GM18498 (cell line): Measurements from ENCODE around the gene OR1A1.
"Not testable (repeated sequence)": the region's sequence is repeated elsewhere in the genome, so short reads cannot be mapped to it uniquely, and the experiment has no call there.

ENCODE experiments used
- ATAC-seq: cut with Tn5 transposase; IDR thresholded peaks from one replicate; pipeline ENCODE4 v1.9.1; 2021; ENCODE audit warnings: mild to moderate bottlenecking, moderate library complexity; ENCODE audit not compliant: unreplicated experiment

OR1A1 gene, protein sequence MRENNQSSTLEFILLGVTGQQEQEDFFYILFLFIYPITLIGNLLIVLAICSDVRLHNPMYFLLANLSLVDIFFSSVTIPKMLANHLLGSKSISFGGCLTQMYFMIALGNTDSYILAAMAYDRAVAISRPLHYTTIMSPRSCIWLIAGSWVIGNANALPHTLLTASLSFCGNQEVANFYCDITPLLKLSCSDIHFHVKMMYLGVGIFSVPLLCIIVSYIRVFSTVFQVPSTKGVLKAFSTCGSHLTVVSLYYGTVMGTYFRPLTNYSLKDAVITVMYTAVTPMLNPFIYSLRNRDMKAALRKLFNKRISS

DNA sequence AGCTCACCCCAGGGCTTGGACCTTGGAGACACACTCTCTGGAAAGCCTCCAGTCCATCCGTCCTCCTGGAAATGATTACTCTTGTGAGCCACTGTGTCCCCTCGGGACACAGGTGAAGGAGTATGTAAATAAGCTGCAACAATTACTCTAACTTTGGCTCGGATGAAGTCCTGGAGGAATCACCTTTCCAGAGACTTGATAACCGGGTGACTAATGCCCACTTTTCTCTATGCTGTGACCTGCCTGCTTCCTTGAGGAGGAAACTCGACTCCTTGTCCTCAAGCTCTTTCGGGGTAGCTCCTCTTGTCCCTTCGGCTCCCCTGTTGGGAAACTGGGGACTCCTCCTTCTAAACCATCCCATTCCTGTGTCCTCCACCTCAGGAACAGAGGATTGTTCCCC lies at the start of gene OR1A1:
OR1A1 (plus strand) TSS at position 301 of the 400 bp plus-strand sequence. CDS start 7,954 bp downstream, outside the sequence.
- ATAC-seq = no peak

DNA sequence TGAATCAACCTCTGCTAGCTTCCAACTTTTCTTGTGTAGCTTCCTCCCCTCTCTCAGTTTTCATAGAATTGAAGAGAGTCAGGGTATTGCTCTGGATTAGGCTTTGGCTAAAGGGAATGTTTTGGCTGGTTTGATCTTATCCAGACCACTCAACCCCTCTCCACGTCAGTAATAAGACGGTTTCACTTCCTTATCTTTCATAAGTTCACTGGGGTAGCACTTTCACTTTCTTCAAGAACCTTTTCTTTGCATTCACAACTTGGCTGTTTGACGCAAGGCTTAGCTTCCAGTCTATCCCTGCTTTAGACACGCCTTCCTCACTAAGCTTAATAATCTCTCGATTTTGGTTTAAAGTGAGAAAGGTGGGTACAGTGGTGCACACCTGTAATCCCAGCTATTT lies 39.9 kb upstream of the OR1A1 start:
- ATAC-seq = no peak

DNA sequence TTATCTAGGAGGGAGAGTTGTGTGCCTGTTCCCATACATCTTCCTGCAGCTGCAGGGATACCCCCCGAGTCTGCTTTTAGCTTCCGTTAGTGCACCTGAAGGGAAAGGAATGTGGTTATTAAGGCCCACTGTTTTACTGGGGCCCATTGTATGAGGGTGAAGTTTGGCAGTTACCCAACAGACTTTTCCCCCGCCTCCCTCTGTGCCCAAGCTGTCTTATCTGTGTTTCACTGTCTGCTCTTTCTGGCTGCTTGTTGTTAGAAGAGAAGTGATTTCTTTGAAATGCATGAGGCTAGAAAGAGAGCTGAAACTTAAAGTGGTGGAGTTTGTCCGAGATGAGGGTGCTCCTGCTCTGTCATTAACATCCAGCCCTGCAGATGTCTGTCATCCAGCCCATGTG lies 17.5 kb upstream of the OR1A1 start:
- ATAC-seq = no peak

DNA sequence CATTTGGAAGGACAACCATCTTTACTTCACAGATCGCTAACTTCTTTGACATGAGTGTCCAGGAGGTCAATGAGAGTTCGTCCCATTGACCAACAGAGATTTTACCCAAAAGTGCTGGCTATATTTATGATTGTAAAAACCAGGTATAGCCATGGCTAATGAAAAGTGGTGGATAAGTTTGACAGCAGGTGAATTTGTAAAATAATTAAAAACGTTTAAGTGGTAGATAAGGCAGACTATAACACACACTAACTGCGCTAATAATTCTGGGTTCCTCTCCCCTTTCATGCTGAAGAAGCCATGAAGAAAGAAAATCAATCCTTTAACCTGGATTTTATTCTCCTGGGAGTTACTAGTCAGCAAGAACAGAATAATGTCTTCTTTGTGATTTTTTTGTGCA lies 10.2 kb upstream of the OR1A1 start, which contains the start of gene OR1A2:
OR1A2 (plus strand) TSS at position 301 of the 400 bp plus-strand sequence; CDS start at position 301, 0 bp downstream.
- ATAC-seq = no peak

DNA sequence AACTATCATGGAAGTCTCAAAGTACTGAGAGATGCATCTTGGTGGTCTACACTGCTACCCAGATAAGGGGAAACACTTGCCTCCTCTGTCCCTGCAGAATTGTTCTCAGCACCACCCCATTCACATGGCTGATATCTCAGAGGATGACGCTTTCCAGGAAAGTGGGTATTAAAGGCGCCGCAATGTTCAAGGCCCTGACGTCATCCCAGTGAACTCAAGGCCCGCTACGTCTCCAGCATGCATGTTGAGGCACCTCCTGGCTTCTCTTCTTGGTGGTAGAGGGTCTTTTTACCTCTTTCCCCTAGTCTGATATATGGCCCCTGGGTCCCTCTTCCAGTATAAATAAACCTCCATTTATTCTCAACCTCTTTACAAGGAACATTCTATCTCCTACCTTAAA lies 1.0 kb downstream of the OR1A1 start:
- no peak for ATAC-seq

DNA sequence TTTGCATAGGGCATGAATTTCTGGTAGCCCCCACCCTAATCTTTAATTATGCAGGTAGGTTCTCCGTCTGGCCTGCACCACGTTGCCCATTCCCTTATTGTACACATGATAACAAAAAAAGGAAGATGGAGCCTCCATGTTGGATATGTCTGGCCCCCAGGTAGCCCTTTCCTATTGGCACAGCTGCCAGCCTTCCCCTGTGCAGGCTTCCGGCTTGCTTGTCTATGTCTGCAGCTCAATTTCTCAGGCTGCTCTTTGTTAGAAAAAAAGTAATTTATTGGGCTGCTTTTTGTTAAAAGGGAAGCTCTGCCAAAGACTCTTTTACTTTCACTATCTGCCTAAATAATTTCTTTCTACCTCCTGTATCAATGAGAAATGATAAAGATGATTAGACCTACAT lies 5.5 kb downstream of the OR1A1 start:
- ATAC-seq = no peak

DNA sequence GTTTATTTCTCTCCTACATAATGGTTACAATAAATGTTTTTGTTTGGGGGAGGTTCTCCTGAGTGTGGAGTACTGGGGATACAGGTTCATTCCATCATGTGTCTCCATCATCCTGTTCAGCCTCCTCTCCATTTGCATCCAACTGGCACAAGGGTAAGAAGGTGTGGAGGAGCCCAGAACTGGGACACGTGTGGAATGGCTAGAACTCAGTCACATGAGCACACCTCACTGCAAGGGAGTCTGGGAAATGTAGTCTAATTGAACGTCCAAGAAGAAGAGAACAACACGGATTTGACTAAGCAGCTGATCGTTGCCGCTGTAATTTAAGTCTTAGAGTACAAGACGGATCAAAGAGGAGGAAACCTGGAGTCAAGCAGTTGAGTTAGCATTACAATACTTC lies 6.1 kb downstream of the OR1A1 start:
- ATAC-seq = no peak

DNA sequence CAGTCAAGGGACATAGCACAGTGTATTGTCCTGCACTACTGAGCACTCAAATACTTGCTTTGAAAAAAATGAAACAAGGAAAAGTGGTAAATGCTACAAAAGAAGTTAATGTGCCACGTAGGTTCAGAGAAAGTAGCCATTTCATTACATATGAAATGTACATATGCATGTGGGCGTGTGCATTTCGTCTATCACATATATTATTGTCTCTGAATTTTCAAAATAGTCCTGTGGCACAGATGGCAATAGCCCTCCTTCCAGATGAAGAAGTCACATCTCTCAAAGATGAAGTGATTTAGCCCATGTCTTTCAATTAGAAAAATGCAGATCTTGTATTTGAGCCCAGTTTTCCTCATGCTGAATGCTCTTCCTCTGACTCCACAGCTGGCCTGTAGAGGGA lies 12.5 kb downstream of the OR1A1 start:
- not testable (repeated sequence) for ATAC-seq

DNA sequence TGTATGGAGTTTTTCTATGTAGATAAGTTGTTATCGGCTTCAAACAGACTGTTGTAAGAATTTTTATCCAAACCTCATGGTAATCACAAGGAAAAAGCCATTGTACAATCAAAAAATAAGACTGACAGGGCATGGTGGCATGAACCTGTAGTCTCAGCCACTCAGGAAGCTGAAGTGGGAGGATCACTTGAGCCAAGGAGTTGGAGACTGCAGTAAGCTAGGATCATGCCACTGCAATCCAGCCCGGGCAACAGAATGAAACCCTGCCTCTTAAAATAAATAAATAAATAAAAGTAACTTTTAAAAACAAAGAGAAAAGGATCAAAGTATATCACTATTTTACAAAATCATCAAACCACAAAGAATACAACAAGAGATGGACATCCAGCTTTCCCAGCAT lies 14.4 kb downstream of the OR1A1 start:
- no peak for ATAC-seq

DNA sequence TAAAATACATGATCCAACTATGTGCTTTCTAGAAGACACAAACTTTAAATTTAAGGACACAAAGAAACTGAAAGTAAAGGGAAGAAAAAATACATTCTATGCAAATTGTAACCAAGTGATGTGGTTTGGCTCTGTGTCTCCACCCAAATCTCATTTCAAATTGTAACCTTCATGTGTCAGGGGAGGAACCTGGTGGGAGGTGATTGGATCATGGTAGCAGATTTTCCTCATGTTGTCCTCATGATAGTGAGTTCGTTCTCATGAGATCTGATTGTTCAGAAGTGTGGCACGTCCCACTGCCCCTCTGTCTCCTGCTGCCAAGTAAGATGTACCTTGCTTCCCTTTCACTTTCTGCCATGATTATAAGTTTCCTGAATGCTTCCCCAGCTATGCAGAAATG lies 15.0 kb downstream of the OR1A1 start:
- ATAC-seq = no peak

DNA sequence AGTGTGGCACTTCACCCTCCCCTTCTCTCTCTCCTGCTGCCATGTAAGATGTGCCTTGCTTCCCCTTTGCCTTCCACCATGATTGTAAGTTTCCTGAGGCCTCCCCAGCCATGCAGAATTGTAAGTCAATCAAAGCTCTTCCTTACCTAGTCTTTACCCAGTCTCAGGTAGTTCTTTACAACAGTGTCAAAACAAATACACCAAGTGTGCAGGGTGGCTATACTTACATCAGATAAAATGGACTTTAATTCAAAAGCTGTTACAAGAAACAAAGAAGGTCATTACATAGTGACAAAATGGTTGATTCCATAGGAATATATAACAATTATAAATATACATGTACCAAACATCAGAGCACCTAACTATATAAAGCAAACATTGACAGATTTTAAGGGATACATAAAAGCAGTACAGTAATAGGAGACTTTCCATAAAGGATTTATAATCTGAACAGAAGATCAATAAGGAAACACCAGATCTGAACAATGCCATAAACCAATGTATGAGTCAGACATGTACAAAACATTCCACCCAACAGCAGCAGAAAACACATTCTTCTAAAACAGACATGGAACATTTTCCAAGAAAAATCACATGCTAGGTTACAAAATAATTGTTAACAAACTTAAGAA lies 17.4 kb downstream of the OR1A1 start:
- not testable (repeated sequence) for ATAC-seq

DNA sequence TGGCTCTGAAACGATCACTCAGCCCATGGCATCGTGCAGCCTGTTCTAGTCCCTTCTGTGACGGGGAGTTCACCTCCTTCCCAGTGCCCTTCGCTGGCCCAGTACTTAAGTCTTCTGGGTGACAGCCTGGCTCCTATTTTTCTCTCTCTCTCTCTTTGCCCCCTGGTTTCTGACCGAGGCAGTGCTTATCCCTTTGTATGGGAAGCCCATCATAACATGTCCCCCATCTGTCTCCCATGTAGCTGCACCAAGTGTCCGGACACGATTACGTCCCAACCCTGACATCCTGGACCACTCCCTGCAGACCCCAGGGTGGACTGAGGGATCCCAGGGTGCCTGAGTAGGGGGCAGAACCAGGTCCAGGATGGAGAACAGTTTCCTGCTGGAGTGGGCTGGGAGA lies 24.8 kb downstream of the OR1A1 start:
- not testable (repeated sequence) for ATAC-seq

DNA sequence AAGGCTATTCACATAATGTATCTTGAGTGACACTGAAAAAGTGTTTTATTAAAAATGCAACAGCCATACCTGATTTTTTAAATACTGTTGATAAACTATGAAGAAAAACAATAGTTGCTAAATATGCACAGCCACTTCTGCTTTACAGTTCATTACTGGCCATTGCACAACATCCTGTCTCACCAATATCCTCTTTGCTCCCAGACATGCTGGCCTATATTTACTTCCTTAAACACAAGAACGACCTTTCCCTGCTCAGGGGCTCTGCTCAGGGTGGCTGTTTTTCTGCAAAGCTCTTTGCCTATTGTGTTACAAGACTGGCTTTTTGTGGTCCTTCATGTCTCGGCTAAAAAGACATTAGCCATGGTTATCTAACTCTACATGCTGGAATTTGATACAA lies 31.2 kb downstream of the OR1A1 start:
- not testable (repeated sequence) for ATAC-seq

DNA sequence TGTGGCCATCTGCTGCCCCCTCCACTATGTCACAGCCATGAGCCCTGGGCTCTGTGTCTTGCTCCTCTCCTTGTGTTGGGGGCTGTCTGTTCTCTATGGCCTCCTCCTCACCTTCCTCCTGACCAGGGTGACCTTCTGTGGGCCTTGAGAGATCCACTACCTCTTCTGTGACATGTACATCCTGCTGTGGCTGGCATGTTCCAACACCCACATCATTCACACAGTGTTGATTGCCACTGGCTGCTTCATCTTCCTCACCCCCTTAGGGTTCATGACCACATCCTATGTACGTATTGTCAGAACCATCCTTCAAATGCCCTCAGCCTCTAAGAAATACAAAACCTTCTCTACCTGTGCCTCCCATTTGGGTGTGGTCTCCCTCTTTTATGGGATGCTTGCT lies 33.6 kb downstream of the OR1A1 start:
- not testable (repeated sequence) for ATAC-seq

DNA sequence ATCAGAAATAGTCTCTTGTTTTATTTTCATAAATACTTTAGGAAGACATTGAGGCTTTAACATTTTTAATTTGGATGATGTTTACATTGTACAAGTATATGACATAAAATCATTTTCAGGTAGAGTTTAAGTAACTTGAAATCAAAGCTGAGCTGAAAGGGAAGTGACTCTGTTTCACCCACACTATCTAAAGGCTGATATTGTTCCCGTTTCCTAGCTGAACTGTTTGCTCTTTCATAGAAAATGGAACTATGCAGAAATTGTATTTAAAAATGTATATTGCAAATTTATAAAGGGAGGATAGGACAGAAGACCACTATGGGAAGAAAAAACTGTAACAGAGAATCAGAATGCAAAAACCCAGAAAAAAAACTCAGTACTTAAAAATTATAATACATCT lies 37.4 kb downstream of the OR1A1 start:
- ATAC-seq = not testable (repeated sequence)

DNA sequence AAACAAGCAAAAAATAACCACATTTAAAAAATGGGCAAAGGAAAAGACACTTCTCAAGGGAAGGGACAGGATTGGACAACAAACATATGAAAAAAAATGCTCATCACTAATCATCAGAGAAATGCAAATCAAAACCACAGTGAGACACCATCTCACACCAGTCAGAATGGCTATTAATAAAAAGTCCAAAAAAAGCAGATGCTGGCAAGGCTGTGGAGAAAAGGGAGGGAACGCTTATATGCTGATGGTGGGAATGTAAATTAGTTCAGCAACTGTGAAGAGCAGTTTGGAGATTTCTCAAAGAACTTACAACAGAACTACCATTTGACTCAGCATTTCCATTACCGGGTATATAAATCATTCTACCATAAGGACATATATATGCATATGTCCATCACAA lies 41.5 kb downstream of the OR1A1 start:
- ATAC-seq = not testable (repeated sequence)

DNA sequence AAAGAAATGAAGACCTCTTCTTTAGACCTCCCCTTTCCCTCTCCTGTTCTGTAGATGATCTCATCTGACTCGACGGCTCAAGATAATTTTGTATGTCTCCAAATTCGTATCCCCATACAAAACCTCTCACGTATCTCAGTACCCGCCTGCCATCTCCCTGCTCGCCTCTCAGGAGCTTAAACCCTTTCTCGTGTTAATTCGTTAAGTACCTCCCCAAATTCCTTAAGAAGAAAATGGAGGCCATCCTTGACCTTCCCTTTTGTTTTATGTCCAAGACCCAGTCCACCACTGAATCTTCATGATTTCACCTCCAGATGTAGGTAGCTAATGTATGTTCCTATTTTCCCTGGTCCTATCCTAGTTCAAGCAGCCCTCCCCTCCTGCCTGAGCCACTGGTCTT lies 49.1 kb downstream of the OR1A1 start:
- no peak for ATAC-seq

DNA sequence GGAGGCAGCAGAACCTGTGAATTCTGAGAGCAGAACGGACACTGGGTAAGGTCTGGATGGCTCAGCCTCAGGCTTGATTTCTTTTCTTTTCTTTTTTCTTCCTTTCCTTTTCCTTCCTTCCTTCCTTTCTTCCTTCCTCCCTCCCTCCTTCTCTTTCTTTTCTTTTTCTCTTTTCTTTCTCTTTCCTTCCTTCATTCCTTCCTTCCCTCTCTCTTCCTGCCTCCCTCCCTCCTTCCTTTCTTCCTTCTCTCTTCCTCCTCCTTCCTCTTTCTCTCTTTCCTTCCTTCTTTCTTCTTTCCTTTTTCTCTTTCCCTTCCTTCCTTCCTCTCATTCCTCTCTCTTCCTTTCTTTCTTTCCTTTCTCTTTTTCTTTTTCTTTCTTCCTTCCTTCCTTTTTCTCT lies 52.7 kb downstream of the OR1A1 start:
- no peak for ATAC-seq

DNA sequence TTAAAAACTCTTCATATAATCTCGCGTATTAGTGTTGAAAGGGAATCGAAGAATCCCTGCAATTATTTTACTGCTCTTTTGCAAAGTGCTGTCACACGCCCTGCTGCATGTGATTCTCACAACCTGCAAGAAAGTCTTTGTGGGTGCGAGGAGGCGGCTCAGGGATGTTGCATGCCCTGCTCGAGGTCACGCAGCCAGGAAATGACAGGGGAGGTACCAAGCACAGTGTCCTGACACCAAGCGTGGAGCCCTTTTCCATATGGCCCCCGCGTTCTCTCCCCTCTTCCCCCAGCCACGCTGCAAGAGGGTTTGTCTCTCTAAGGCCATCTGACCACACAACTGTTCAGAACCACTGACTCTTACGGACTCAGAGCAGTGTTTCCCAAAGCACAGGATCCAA lies 53.1 kb downstream of the OR1A1 start:
- ATAC-seq = no peak
